Peyer's patch (tissue), 4 donors: ENCODE results near the gene ARSG.
"Not testable (repeated sequence)": the region's sequence is repeated elsewhere in the genome, so short reads cannot be mapped to it uniquely, and the experiment has no call there.

Experiments used
- POLR2A ChIP-seq, 2 donors: fragments of 450-650 bp; IDR thresholded peaks; one replicate each; pipeline ENCODE4 v1.5.1; 2017; ENCODE audit warnings: antibody characterized with exemption in 2 of 2, mild to moderate bottlenecking in 2 of 2, moderate library complexity in 2 of 2
- TF ChIP-seq, protein P1 (sequence below), 6 experiments: fragments of 450-650 bp in 4 of 6; fragments of 200-600 bp in 2 of 6; sonication (generic) in 1 of 6; IDR thresholded peaks; one replicate each; pipeline ENCODE4 v1.5.1; 2017 to 2019; ENCODE audit warnings: antibody characterized with exemption in 6 of 6, mild to moderate bottlenecking in 3 of 6, moderate library complexity in 1 of 6

DNA sequence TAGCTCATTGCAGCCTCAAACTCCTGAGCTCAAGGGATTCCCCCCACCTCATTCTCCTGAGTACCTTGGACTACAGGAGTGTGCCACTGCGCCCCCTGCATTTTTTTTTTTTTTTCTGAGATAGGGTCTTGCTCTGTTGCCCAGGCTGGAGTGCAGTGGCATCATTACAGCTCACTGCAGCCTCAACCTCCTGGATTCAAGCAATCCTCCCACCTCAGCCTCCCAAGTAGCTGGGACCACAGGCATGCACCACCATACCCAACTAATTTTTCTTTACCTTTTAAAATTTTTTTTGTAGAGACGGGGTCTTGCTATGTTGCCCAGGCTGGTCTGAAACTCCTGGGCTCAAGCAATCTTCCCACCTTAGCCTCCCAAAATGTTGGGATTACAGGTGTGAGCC lies 84.9 kb downstream of the ARSG start:
- TF ChIP-seq, protein P1, sequence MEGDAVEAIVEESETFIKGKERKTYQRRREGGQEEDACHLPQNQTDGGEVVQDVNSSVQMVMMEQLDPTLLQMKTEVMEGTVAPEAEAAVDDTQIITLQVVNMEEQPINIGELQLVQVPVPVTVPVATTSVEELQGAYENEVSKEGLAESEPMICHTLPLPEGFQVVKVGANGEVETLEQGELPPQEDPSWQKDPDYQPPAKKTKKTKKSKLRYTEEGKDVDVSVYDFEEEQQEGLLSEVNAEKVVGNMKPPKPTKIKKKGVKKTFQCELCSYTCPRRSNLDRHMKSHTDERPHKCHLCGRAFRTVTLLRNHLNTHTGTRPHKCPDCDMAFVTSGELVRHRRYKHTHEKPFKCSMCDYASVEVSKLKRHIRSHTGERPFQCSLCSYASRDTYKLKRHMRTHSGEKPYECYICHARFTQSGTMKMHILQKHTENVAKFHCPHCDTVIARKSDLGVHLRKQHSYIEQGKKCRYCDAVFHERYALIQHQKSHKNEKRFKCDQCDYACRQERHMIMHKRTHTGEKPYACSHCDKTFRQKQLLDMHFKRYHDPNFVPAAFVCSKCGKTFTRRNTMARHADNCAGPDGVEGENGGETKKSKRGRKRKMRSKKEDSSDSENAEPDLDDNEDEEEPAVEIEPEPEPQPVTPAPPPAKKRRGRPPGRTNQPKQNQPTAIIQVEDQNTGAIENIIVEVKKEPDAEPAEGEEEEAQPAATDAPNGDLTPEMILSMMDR (IDR thresholded peaks at IDR 0.05): not testable (repeated sequence)
- not testable (repeated sequence) for TF ChIP-seq POLR2A (IDR thresholded peaks at IDR 0.05)
